Kidney epithelial cell (primary cell): ENCODE measurements around the gene NTM. TPM values are rescaled to one million over a fixed set of nuclear protein-coding genes. Genes with fewer than 3 reads are reported as not detected.

Experiments
- DNase-seq: peaks from one replicate; pipeline ENCODE4 v3.0.0-alpha.2; 2010; ENCODE audit warnings: low read depth
- H3K27me3 ChIP-seq: 2 replicates; pipeline ENCODE4 v1.6.0; 2011; ENCODE audit warnings: low read length; ENCODE audit not compliant: control insufficient read depth, insufficient read depth
- H3K36me3 ChIP-seq: 2 replicates; pipeline ENCODE4 v1.5.1; 2011; ENCODE audit warnings: low read length; ENCODE audit not compliant: control insufficient read depth, insufficient read depth
- H3K4me3 ChIP-seq: 2 replicates; pipeline ENCODE4 v1.5.1; 2011; ENCODE audit warnings: low read depth, mild to moderate bottlenecking, control low read depth, low read length
- total RNA-seq: library from RNA; depleted of rRNA; stranded (reverse); fragments of >200 nt; gene quantifications from 2 replicates; pipeline ENCODE4 v1.2.3, GENCODE V29; 2015
- TF ChIP-seq, protein P1 (sequence below): IDR thresholded peaks from 2 replicates; pipeline ENCODE4 v1.5.1; 2011; ENCODE audit warnings: mild to moderate bottlenecking, moderate library complexity, low read length, control low read depth, inconsistent platforms; ENCODE audit not compliant: insufficient read depth, poor library complexity, severe bottlenecking

NTM gene
- total RNA-seq, 1 donor from 2014 or later = 111 TPM

DNA sequence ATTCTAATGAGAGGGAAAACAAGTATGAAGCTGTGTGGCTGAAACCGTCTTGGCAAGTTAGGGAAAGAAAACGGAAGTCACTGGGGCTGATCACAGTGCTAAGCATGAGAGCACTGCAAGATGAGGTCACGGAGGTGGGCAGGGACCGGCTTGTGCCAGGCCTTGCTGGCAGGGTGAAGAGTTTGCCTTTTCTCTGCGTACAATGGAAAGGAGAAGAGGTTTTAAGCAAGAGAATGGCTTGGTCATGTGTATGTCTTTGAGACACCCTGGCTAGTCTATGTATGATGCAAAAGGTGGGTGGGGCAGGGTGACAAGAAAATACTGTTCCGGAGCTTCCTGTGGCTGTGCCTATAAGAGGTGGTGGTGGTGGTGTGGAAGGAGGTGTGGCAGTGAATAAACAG, 567.9 kb downstream of the NTM start:
- TF ChIP-seq, protein P1, sequence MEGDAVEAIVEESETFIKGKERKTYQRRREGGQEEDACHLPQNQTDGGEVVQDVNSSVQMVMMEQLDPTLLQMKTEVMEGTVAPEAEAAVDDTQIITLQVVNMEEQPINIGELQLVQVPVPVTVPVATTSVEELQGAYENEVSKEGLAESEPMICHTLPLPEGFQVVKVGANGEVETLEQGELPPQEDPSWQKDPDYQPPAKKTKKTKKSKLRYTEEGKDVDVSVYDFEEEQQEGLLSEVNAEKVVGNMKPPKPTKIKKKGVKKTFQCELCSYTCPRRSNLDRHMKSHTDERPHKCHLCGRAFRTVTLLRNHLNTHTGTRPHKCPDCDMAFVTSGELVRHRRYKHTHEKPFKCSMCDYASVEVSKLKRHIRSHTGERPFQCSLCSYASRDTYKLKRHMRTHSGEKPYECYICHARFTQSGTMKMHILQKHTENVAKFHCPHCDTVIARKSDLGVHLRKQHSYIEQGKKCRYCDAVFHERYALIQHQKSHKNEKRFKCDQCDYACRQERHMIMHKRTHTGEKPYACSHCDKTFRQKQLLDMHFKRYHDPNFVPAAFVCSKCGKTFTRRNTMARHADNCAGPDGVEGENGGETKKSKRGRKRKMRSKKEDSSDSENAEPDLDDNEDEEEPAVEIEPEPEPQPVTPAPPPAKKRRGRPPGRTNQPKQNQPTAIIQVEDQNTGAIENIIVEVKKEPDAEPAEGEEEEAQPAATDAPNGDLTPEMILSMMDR = no peak
- peak; percentile 73 for DNase-seq
- Histone ChIP-seq H3K36me3 (no peaks in the 10 kb centered on the region), H3K27me3 (no peaks in the 10 kb centered on the region), H3K4me3 (no peak overlapping the region)

DNA sequence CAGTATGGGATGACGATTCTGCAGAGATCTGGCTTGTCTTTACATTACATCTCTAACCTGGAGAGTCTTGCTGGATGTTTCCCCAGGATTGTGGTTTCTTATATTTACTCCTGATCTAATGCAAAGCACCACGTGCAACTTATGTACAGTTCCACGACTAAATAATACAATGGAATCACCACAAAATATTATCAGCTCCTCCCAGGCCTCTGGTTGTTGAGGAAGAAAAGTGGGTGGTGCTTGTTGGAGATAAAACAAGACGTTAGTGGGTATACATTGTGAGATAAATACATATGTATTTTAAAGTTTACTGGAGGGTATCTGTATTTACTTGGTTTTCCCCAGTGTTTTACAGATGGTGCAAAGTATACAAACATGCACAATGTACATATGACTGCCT, 569.7 kb downstream of the NTM start:
- no peak overlapping the region for H3K4me3 ChIP-seq
- DNase-seq = no peak
- H3K27me3 ChIP-seq = no peaks in the 10 kb centered on the region
- no peaks in the 10 kb centered on the region for H3K36me3 ChIP-seq
- TF ChIP-seq, protein P1 = no peak

DNA sequence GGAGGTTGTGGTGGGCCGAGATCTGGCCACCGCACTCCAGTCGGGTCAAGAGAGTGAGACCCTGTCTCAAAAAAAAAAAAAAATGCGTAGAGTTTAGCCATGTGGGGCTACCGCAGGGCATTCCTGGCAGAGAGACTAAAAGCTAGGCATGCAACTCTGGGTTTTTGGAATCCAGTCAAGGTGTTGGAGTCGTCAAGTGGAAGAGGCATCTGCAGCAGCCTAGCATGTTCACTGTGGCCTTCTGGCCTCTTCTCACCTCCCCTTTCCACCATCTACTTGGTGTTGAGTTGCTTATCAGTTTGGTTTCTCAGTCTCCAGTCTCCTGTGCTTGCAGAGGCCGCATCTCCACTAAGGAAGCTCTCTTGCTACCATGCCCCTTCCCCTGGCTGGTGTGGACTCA, 572.5 kb downstream of the NTM start:
- TF ChIP-seq, protein P1 = no peak
- Histone ChIP-seq H3K36me3 (no peaks in the 10 kb centered on the region), H3K4me3 (no peak overlapping the region), H3K27me3 (no peaks in the 10 kb centered on the region)
- DNase-seq = no peak

DNA sequence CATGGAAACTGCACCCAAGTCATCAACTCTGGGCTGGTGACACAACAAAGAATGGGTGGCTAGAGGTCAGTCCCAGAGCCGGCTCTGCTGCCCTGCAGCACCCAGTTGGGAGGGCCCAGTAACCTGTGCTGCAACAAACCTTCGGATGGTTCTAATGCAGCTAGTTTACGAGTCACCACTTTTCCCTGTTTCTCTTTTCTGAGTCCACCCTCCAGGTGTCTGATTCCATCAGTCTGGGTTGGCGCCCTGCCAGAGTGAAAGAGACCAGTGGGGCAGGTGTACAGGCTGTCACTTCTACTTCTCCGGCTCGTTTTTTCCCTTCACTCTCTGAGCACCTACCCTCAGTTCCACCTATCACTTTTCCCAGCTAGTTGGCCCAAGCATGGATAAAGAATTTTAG, 572.9 kb downstream of the NTM start:
- TF ChIP-seq, protein P1 = no peak
- Histone ChIP-seq H3K27me3 (no peaks in the 10 kb centered on the region), H3K4me3 (no peak overlapping the region), H3K36me3 (no peaks in the 10 kb centered on the region)
- no peak for DNase-seq

DNA sequence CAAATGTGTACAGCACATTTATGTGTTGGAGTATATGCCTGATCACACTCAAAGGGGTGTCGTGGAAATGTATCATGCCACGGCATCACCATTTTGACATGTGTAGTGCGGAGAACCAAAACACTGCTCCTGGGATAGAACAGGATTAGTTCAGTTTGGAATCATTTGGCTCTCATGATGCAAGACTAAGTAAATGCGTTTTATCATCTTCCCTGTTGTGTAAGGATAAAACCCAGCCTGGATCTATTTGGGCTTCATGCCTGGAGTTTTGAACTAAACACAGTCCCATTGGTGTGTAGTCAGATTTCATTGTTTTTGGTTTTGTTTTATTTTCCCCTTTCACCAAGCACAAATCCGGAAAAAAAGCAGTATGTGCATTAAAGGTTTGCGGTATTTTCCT, 574.3 kb downstream of the NTM start:
- Histone ChIP-seq H3K4me3 (no peak overlapping the region), H3K27me3 (no peaks in the 10 kb centered on the region), H3K36me3 (no peaks in the 10 kb centered on the region)
- TF ChIP-seq, protein P1 = no peak
- DNase-seq = no peak

DNA sequence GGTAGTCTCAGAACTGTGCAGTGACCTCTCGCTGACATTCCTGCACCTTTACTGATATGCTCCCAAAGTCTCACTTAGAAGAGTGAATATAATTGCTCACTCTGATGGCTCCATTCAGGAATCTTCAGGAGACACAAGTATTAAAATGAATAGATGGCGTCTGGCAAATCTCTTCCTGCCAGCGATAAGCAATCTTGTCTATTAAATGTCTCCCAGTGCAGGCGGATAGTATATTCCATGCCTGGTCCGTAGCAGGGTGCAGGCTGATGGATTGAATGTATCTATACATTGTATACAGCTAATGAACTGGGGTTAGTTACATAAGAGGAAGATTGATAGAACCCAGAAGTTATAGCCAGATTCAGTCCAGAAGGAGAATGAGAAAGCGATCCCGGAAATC, 575.3 kb downstream of the NTM start:
- H3K36me3 ChIP-seq = no peaks in the 10 kb centered on the region
- TF ChIP-seq, protein P1 = no peak
- DNase-seq = no peak
- no peaks in the 10 kb centered on the region for H3K27me3 ChIP-seq
- no peak overlapping the region for H3K4me3 ChIP-seq
